ENCODE measurements around the gene ATG16L1. TPM values are rescaled to one million over a fixed set of nuclear protein-coding genes. Genes with fewer than 3 reads are reported as not detected.

The ATG16L1 gene
- total and polyA plus RNA-seq, 10 of the 15 experiments (the other 5 are each of a cell fraction or from before 2014, with no cell fraction given) = 5.2 to 26.6 (median 15.6) TPM

- TF ChIP-seq SKIL (IDR thresholded peaks at IDR 0.05; ENCODE audit: low read depth, poor library complexity, severe bottlenecking) (peak; percentile 82), SREBF2 (IDR thresholded peaks at IDR 0.05; ENCODE audit: low read length) (no peak), SMARCA5 (IDR thresholded peaks at IDR 0.05) (no peak), ATF2 (IDR thresholded peaks at IDR 0.05; ENCODE audit: low read length) (peak; percentile 66), PML (IDR thresholded peaks at IDR 0.05; ENCODE audit: low read length) (no peak), CREM (IDR thresholded peaks at IDR 0.05; ENCODE audit: low read depth) (peak; percentile 64), MTA2 (IDR thresholded peaks at IDR 0.05; ENCODE audit: low read depth) (peak; percentile 68; the same call in 1 of the 2 replicates), HDGF (IDR thresholded peaks at IDR 0.05) (peak; percentile 65; the same call in 1 of the 2 replicates), KAT2A (conservative IDR thresholded peaks at IDR 0.05; ENCODE audit: control insufficient read depth, low read depth, low read length) (no peak), SREBF1 (IDR thresholded peaks at IDR 0.05; ENCODE audit: low read length) (no peak), ZNF217 (IDR thresholded peaks at IDR 0.05) (peak; percentile 82), MLLT1 (IDR thresholded peaks at IDR 0.05) (peak; percentile 88), STAT1 (conservative IDR thresholded peaks at IDR 0.05) (no peak), REST (IDR thresholded peaks at IDR 0.05; ENCODE audit: low read depth, low read length) (no peak), EED (IDR thresholded peaks at IDR 0.05; ENCODE audit: low read depth) (peak; percentile 85), NFIC (IDR thresholded peaks at IDR 0.05; ENCODE audit: low read depth, low read length) (peak; percentile 80; the same call in 1 of the 2 replicates), USF2 (IDR thresholded peaks at IDR 0.05; ENCODE audit: borderline replicate concordance, low read depth, low read length) (no peak), IKZF2 (IDR thresholded peaks at IDR 0.05) (peak; percentile 86 to 89), MEF2B (IDR thresholded peaks at IDR 0.05; ENCODE audit: partially characterized antibody, poor library complexity, severe bottlenecking) (peak; percentile 62), CHD2 (IDR thresholded peaks at IDR 0.05; ENCODE audit: borderline replicate concordance, low read depth, low read length) (peak; percentile 30; the same call in 1 of the 2 replicates), IKZF1 (conservative IDR thresholded peaks at IDR 0.05) (peak; percentile 75), IRF4 (IDR thresholded peaks at IDR 0.05; ENCODE audit: low read depth, low read length) (peak; percentile 78; the same call in 1 of the 2 replicates)
Measured at GRCh38 chr2:233223059-233223894, 28.2 kb upstream of the ATG16L1 start (continued).
